ENCODE data around the gene GARIN3. TPM values are rescaled to one million over a fixed set of nuclear protein-coding genes. Genes with fewer than 3 reads are reported as not detected.
"Not testable (repeated sequence)": the region's sequence is repeated elsewhere in the genome, so short reads cannot be mapped to it uniquely, and the experiment has no call there.

Gene GARIN3
- total RNA-seq, 1 donor from 2014 or later, result not detected

- H3K9me3 ChIP-seq, result no peaks in the 10 kb centered on the region
Observed at GRCh38 chr5:157213527-157214243, 47.6 kb upstream of the GARIN3 start.

DNA sequence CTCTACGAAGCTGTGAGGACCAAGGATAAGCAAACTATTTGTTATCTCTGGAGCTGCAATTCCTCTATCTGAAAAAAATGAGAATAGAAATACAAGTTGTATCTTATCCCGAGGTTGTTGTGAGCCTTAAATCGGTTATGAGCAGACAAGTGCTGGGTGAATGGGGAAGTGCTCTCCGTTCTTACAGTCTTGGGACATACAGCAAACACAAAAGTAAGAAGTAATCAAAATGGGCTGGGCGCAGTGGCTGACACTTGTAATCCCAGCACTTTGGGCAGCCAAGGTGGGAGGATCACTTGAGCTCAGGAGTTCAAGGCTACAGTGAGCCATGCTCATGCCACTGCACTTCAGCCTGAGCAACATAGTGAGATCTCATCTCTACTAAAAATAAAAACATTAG lies 46.2 kb upstream of the GARIN3 start:
- H3K4me3 ChIP-seq, result no peak overlapping the region
- no peaks in the 10 kb centered on the region for H3K27me3 ChIP-seq
- H3K4me1 ChIP-seq, result no peaks in the 10 kb centered on the region
- TF ChIP-seq POLR2A (IDR thresholded peaks at IDR 0.05) (no peak), CTCF (IDR thresholded peaks at IDR 0.05) (no peak), POLR2AphosphoS5 (IDR thresholded peaks at IDR 0.05; ENCODE audit: insufficient read depth in 1 of 2, low read depth in 1 of 2) (no peak)
- intact Hi-C loops (cut with DNase I), result no loop called here
- DNase-seq (ENCODE audit: extremely low spot score in 2 of 2), result no peak
- H3K27ac ChIP-seq, result no peak overlapping the region
- no peaks in the 10 kb centered on the region for H3K9me3 ChIP-seq
- no peaks in the 10 kb centered on the region for H3K36me3 ChIP-seq

More at GRCh38 chr5:157213527-157214243, 47.6 kb upstream of the GARIN3 start:
- H3K27me3 ChIP-seq, result no peaks in the 10 kb centered on the region
- DNase-seq (ENCODE audit: extremely low spot score in 2 of 2), result no peak
- TF ChIP-seq POLR2A (IDR thresholded peaks at IDR 0.05) (no peak), POLR2AphosphoS5 (IDR thresholded peaks at IDR 0.05; ENCODE audit: insufficient read depth in 1 of 2, low read depth in 1 of 2) (no peak), CTCF (IDR thresholded peaks at IDR 0.05) (no peak)
- intact Hi-C loops (cut with DNase I), result no loop called here
- no peaks in the 10 kb centered on the region for H3K36me3 ChIP-seq
- no peak overlapping the region for H3K27ac ChIP-seq
- H3K4me3 ChIP-seq, result no peak overlapping the region
- H3K4me1 ChIP-seq, result no peaks in the 10 kb centered on the region

GRCh38 chr5:157210652-157211051 lies 44.6 kb upstream of the GARIN3 start:
- H3K9me3 ChIP-seq; H3K27ac ChIP-seq; H3K36me3 ChIP-seq; DNase-seq (ENCODE audit: extremely low spot score in 2 of 2); H3K4me1 ChIP-seq; intact Hi-C loops (cut with DNase I); H3K4me3 ChIP-seq; H3K27me3 ChIP-seq: not testable (repeated sequence)

DNA sequence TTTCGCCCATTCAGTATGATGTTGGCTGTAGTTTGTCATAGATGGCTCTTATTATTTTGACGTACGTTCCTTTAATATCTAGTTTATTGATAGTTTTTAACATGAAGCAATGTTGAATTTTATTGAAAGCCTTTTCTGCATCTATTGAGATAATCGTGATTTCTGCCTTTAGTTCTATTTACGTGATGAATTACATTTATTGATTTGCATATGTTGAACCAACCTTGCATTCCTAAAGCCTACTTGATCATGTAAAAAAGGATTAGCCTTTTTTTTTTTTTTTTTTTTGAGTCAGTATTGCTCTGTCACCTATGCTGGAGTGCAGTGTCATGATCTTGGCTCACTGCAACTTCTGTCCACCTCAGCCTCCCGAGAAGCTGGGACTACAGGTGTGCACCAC lies 39.6 kb upstream of the GARIN3 start:
- intact Hi-C loops (cut with DNase I), result no loop called here

GRCh38 chr5:157204765-157205164 lies 38.7 kb upstream of the GARIN3 start:
- no peaks in the 10 kb centered on the region for H3K9me3 ChIP-seq
- TF ChIP-seq CTCF (IDR thresholded peaks at IDR 0.05), result no peak
- TF ChIP-seq POLR2A (IDR thresholded peaks at IDR 0.05), result no peak
- no peak for TF ChIP-seq POLR2AphosphoS5 (IDR thresholded peaks at IDR 0.05; ENCODE audit: insufficient read depth in 1 of 2, low read depth in 1 of 2)

More for the DNA sequence above, 39.6 kb upstream of the GARIN3 start:
- no peak for TF ChIP-seq POLR2A (IDR thresholded peaks at IDR 0.05)
- TF ChIP-seq POLR2AphosphoS5 (IDR thresholded peaks at IDR 0.05; ENCODE audit: insufficient read depth in 1 of 2, low read depth in 1 of 2), result no peak
- no peak for TF ChIP-seq CTCF (IDR thresholded peaks at IDR 0.05)
- Histone ChIP-seq H3K27ac (no peak overlapping the region), H3K4me3 (no peak overlapping the region), H3K9me3 (no peaks in the 10 kb centered on the region), H3K36me3 (no peaks in the 10 kb centered on the region), H3K27me3 (no peaks in the 10 kb centered on the region), H3K4me1 (no peaks in the 10 kb centered on the region)
- no peak for DNase-seq (ENCODE audit: extremely low spot score in 2 of 2)

More at GRCh38 chr5:157204765-157205164, 38.7 kb upstream of the GARIN3 start:
- DNase-seq (ENCODE audit: extremely low spot score in 2 of 2), result no peak
- Histone ChIP-seq H3K27me3 (no peaks in the 10 kb centered on the region), H3K27ac (no peak overlapping the region), H3K4me1 (no peaks in the 10 kb centered on the region), H3K4me3 (no peak overlapping the region), H3K36me3 (no peaks in the 10 kb centered on the region)
- intact Hi-C loops (cut with DNase I), result no loop called here
